Heart right ventricle (tissue), 16 donors: Measurements from ENCODE around the gene WDR26. TPM values are rescaled to one million over a fixed set of nuclear protein-coding genes. Genes with fewer than 3 reads are reported as not detected.
"Not testable (repeated sequence)": the region's sequence is repeated elsewhere in the genome, so short reads cannot be mapped to it uniquely, and the experiment has no call there.

ENCODE experiments used
- ATAC-seq, 8 donors: fragments of 200-7000 bp; cut with Tn5 transposase; one replicate each; pipeline ENCODE4 v1.9.1; 2020; ENCODE audit warnings: mild to moderate bottlenecking in 8 of 8, moderate library complexity in 8 of 8, moderate number of reproducible peaks in 1 of 8
- DNase-seq, 2 donors: peaks; one replicate each; pipeline ENCODE4 v3.0.0-alpha.2; 2020
- H3K27ac ChIP-seq, 10 donors: fragments of 200-600 bp; sonication (generic) in 2 of 10; one replicate each; pipeline versions ENCODE4 v1.5.0 to v1.8.0; 2020 to 2022; ENCODE audit warnings: mild to moderate bottlenecking in 3 of 10
- H3K27me3 ChIP-seq, 7 donors: fragments of 200-600 bp; one replicate each; pipeline ENCODE4 v1.8.0; 2021 to 2022; ENCODE audit warnings: mild to moderate bottlenecking in 2 of 7
- H3K36me3 ChIP-seq, 9 donors: fragments of 200-600 bp; sonication (generic) in 1 of 9; one replicate each; pipeline versions ENCODE4 v1.5.0 to v1.8.0; 2020 to 2022; ENCODE audit warnings: mild to moderate bottlenecking in 2 of 9
- H3K4me1 ChIP-seq, 9 donors: fragments of 200-600 bp; sonication (generic) in 1 of 9; one replicate each; pipeline versions ENCODE4 v1.5.0 to v1.8.0; 2020 to 2022; ENCODE audit warnings: mild to moderate bottlenecking in 4 of 9
- H3K4me3 ChIP-seq, 10 donors: fragments of 200-600 bp; sonication (generic) in 2 of 10; one replicate each; pipeline versions ENCODE4 v1.5.0 to v1.8.0; 2020 to 2022; ENCODE audit warnings: mild to moderate bottlenecking in 7 of 10, moderate library complexity in 2 of 10
- H3K9me3 ChIP-seq, 11 donors: fragments of 200-600 bp in 10 of 11; sonication (generic) in 2 of 11; one replicate each; pipeline versions ENCODE4 v1.5.0 to v1.8.0; 2013 to 2022; ENCODE audit warnings: mild to moderate bottlenecking in 2 of 11, control low read depth in 1 of 11, moderate library complexity in 1 of 11
- CTCF ChIP-seq, 9 donors: fragments of 200-600 bp; sonication (generic) in 2 of 9; IDR thresholded peaks; one replicate each; pipeline versions ENCODE4 v1.5.0 to v1.8.0; 2021 to 2022; ENCODE audit warnings: antibody characterized with exemption in 9 of 9, mild to moderate bottlenecking in 5 of 9, moderate library complexity in 1 of 9
- WGBS, 2 donors: extraction: QIAGEN DNeasy Blood & Tissue Kit; methylation state at CpG; one replicate each; pipeline ENCODE4 v1.1.7; 2013; ENCODE audit warnings: inconsistent platforms in 1 of 2; 5-methylcytosine and 5-hydroxymethylcytosine counted together
- intact Hi-C, 10 donors: fragments of 100-400 bp; cut with DNase I; formaldehyde crosslinking; loops; one replicate each; pipeline versions ENCODE4 v1.11.1 to v1.14.2; 2022
- polyA plus RNA-seq, 2 donors: library from polyadenylated mRNA; stranded (reverse); fragments of 200-250 nt; gene quantifications; one replicate each; pipeline ENCODE4 v1.2.3, GENCODE V29; 2013
- total RNA-seq, 10 donors: library from RNA; stranded (reverse); fragmentation: NEBNext Ultra II Directional in 3 of 10; extraction: Animal tissue kit (Norgen Biotek cat#: 25700) in 3 of 10; gene quantifications; one replicate each; pipeline versions ENCODE4 v1.2.1 to v1.2.4, GENCODE V29; 2021 to 2023
- donor health status: Arrhythmogenic right ventricular cardiomyopathy.
- donor health status: ischemic (EF 13 %, LVEDD 7.1; RV severe dilation, severe dysfunction).
- donor health status: healthy with polysubstance abuse.
- donor health status: DM: no; HTN: yes; CAD: no.
- donor health status: DM: no; HTN: no; CAD: no.
- donor health status: ischemic (EF 25% LVEDD 6.9; RV normal size, moderate dysfunction).
- donor health status: ischemic (EF 25% LVEDD 5.7; RV mildly dilated, moderate dysfunction).
- donor health status: healthy.
- donor health status: DM: yes; HTN: yes; CAD: no.
- donor health status: Ischemic cardiomyopathy.
- donor health status: ischemic (EF 35%, LVEDD 5.7; RV mildly dilated, moderate dysfunction).
- donor health status: nonischemic (EF 11% LVEDD 7.7; RV severe dilation, severe dysfunction).
- donor health status: DM: yes; HTN: yes; CAD: no.
- donor health status: PGD.
- donor health status: ischemic (EF 29% LVEDD 5.4; RV normal size, mild dysfunction).
- donor health status: nonischemic (EF 23%, LVEDD 6.1; RV moderate dilation, normal function).

The WDR26 gene
- total and polyA plus RNA-seq, 12 donors, result 15.8 to 81.3 (median 69.3) TPM

- H3K4me1 ChIP-seq, result peaks cover 7 to 22% (median 13%) of the 10 kb centered on the region in 9 donors
- no peak for TF ChIP-seq CTCF (IDR thresholded peaks at IDR 0.05)
- H3K9me3 ChIP-seq, result no peaks in the 10 kb centered on the region
- DNase-seq (no peak), ATAC-seq (no peak)
- no peaks in the 10 kb centered on the region for H3K36me3 ChIP-seq
- H3K27ac ChIP-seq, result no peak overlapping the region
- no peak overlapping the region for H3K4me3 ChIP-seq
- no peaks in the 10 kb centered on the region for H3K27me3 ChIP-seq
- 78 to 80% methylated on average over 5 of the region's 5 CpGs for WGBS, 2 donors
- intact Hi-C loops, result no loop called here
Observed at GRCh38 chr1:224353975-224354925, 80.3 kb downstream of the WDR26 start.

- H3K27me3 ChIP-seq, H3K36me3 ChIP-seq, intact Hi-C loops, H3K4me1 ChIP-seq, ATAC-seq, H3K9me3 ChIP-seq, H3K4me3 ChIP-seq, DNase-seq, H3K27ac ChIP-seq: not testable (repeated sequence)
- WGBS, 2 donors, result 94% methylated on average over 49 of the region's 49 CpGs
Observed at GRCh38 chr1:224352436-224353085, 82.0 kb downstream of the WDR26 start.

GRCh38 chr1:224349716-224350115 lies 84.9 kb downstream of the WDR26 start:
- H3K9me3 ChIP-seq, DNase-seq, H3K27ac ChIP-seq, H3K27me3 ChIP-seq, H3K36me3 ChIP-seq, H3K4me1 ChIP-seq, ATAC-seq, H3K4me3 ChIP-seq, intact Hi-C loops: not testable (repeated sequence)
- WGBS, 2 donors, result 90 to 92% methylated on average over 30 of the region's 30 CpGs

GRCh38 chr1:224348137-224348536 lies 86.5 kb downstream of the WDR26 start:
- ATAC-seq, result no peak
- intact Hi-C loops, result no loop called here
- TF ChIP-seq CTCF (IDR thresholded peaks at IDR 0.05), result no peak
- Histone ChIP-seq H3K4me1 (no peaks in the 10 kb centered on the region), H3K36me3 (no peaks in the 10 kb centered on the region), H3K9me3 (peaks cover 0 to 20% (median 13%) of the 10 kb centered on the region in 11 donors), H3K4me3 (no peak overlapping the region), H3K27me3 (no peaks in the 10 kb centered on the region), H3K27ac (no peak overlapping the region)
- no peak for DNase-seq
- 80% methylated on average over 2 of the region's 2 CpGs for WGBS, 2 donors

GRCh38 chr1:224343679-224344078 lies 90.9 kb downstream of the WDR26 start:
- no peak for DNase-seq
- H3K27ac ChIP-seq, result no peak overlapping the region
- TF ChIP-seq CTCF (IDR thresholded peaks at IDR 0.05), result no peak
- 40 to 42% methylated on average over 3 of the region's 3 CpGs for whole genome bisulfite sequencing, 2 donors
- H3K4me1 ChIP-seq, result peaks cover 0 to 8% (median 5%) of the 10 kb centered on the region in 9 donors
- no peak overlapping the region for H3K4me3 ChIP-seq
- peaks cover 0 to 28% (median 7%) of the 10 kb centered on the region in 7 donors for H3K27me3 ChIP-seq
- no peaks in the 10 kb centered on the region for H3K36me3 ChIP-seq
- peaks cover 0 to 30% (median 16%) of the 10 kb centered on the region in 11 donors for H3K9me3 ChIP-seq
- intact Hi-C loops, result no loop called here
- no peak for ATAC-seq

- intact Hi-C loops, H3K27ac ChIP-seq, H3K4me1 ChIP-seq, H3K36me3 ChIP-seq: not testable (repeated sequence)
- peak overlapping the region; percentile 23 to 61 (median 54) for H3K4me3 ChIP-seq
- ATAC-seq (peak in 3 of 8 donors; percentile 27 to 42 (median 29)), DNase-seq (peak in 1 of 2 donors; percentile 22)
- whole genome bisulfite sequencing, 2 donors, result 4 to 5% methylated on average over 31 of the region's 36 CpGs
- peaks cover 0 to 30% (median 16%) of the 10 kb centered on the region in 11 donors for H3K9me3 ChIP-seq
- peaks cover 0 to 34% (median 7%) of the 10 kb centered on the region in 7 donors for H3K27me3 ChIP-seq
Observed at GRCh38 chr1:224340453-224341384, 93.9 kb downstream of the WDR26 start.
